ENCODE measurements around the gene LRWD1. TPM values are rescaled to one million over a fixed set of nuclear protein-coding genes. Genes with fewer than 3 reads are reported as not detected.
A peak's percentile ranks its signal among the peaks of the same experiment; 100 is the strongest.
"Not testable (repeated sequence)": the region's sequence is repeated elsewhere in the genome, so short reads cannot be mapped to it uniquely, and the experiment has no call there.

The LRWD1 gene
- total RNA-seq, 2 experiments from 2014 or later = 9.4 to 11.0 TPM

- H3K4me3 Mint-ChIP-seq = no peak overlapping the region
- no peak overlapping the region for H3K27ac Mint-ChIP-seq
- H3K9me3 Mint-ChIP-seq = no peaks in the 10 kb centered on the region
- intact Hi-C loops (cut with micrococcal nuclease) = no loop called here
- DNase-seq = no peak
- CTCF ChIA-PET = no interaction called here
- H3K36me3 Mint-ChIP-seq (ENCODE audit: low read depth) = peaks cover 2% of the 10 kb centered on the region
- H3K27me3 Mint-ChIP-seq (ENCODE audit: low read depth) = no peaks in the 10 kb centered on the region
- no peaks in the 10 kb centered on the region for H3K4me1 Mint-ChIP-seq (ENCODE audit: low read depth)
These were observed 8.6 kb downstream of the LRWD1 start for GRCh38 chr7:102473271-102473991.

GRCh38 chr7:102474116-102474515, 9.3 kb downstream of the LRWD1 start:
- intact Hi-C loops (cut with micrococcal nuclease) = not testable (repeated sequence)

GRCh38 chr7:102474736-102475435, 10.1 kb downstream of the LRWD1 start:
- H3K4me1 Mint-ChIP-seq (ENCODE audit: low read depth); H3K4me3 Mint-ChIP-seq; DNase-seq; intact Hi-C loops (cut with micrococcal nuclease); H3K9me3 Mint-ChIP-seq; H3K27me3 Mint-ChIP-seq (ENCODE audit: low read depth); H3K36me3 Mint-ChIP-seq (ENCODE audit: low read depth); H3K27ac Mint-ChIP-seq; CTCF ChIA-PET: not testable (repeated sequence)

More at GRCh38 chr7:102474116-102474515, 9.3 kb downstream of the LRWD1 start:
- H3K4me1 Mint-ChIP-seq (ENCODE audit: low read depth); H3K27me3 Mint-ChIP-seq (ENCODE audit: low read depth); H3K27ac Mint-ChIP-seq; H3K9me3 Mint-ChIP-seq; CTCF ChIA-PET; H3K36me3 Mint-ChIP-seq (ENCODE audit: low read depth); H3K4me3 Mint-ChIP-seq; DNase-seq: not testable (repeated sequence)

- intact Hi-C loops (cut with micrococcal nuclease); H3K36me3 Mint-ChIP-seq (ENCODE audit: low read depth); H3K9me3 Mint-ChIP-seq; CTCF ChIA-PET; H3K27me3 Mint-ChIP-seq (ENCODE audit: low read depth); H3K4me1 Mint-ChIP-seq (ENCODE audit: low read depth): not testable (repeated sequence)
- Mint-ChIP-seq H3K4me3 (peak within 1 kb of the TSS; percentile 87), H3K27ac (peak within 1 kb of the TSS; percentile 87)
- peak; percentile 97 for DNase-seq
These were observed 13.8 kb downstream of the LRWD1 start, which contains the start of gene POLR2J for GRCh38 chr7:102478314-102479208. POLR2J (minus strand) TSS chr7:102478922; CDS start chr7:102478860, 62 bp downstream.

GRCh38 chr7:102479209-102479584, 14.4 kb downstream of the LRWD1 start:
- H3K36me3 Mint-ChIP-seq (ENCODE audit: low read depth); CTCF ChIA-PET; H3K4me1 Mint-ChIP-seq (ENCODE audit: low read depth); H3K27me3 Mint-ChIP-seq (ENCODE audit: low read depth); intact Hi-C loops (cut with micrococcal nuclease); H3K27ac Mint-ChIP-seq; DNase-seq; H3K4me3 Mint-ChIP-seq; H3K9me3 Mint-ChIP-seq: not testable (repeated sequence)

GRCh38 chr7:102479982-102480637, 15.3 kb downstream of the LRWD1 start:
- H3K27me3 Mint-ChIP-seq (ENCODE audit: low read depth); H3K27ac Mint-ChIP-seq; H3K9me3 Mint-ChIP-seq; intact Hi-C loops (cut with micrococcal nuclease); H3K36me3 Mint-ChIP-seq (ENCODE audit: low read depth); H3K4me3 Mint-ChIP-seq; H3K4me1 Mint-ChIP-seq (ENCODE audit: low read depth): not testable (repeated sequence)
- DNase-seq = peak; percentile 60
- CTCF ChIA-PET = interaction anchor here (1.0 to 1.4 kb wide), 2 partner anchors 15 to 76 kb away, joined by 3 to 4 read pairs; no protein-coding TSS in a partner anchor

GRCh38 chr7:102481962-102482361, 17.2 kb downstream of the LRWD1 start:
- H3K4me3 Mint-ChIP-seq; H3K27ac Mint-ChIP-seq; H3K27me3 Mint-ChIP-seq (ENCODE audit: low read depth); H3K36me3 Mint-ChIP-seq (ENCODE audit: low read depth); intact Hi-C loops (cut with micrococcal nuclease); H3K9me3 Mint-ChIP-seq; DNase-seq; CTCF ChIA-PET; H3K4me1 Mint-ChIP-seq (ENCODE audit: low read depth): not testable (repeated sequence)

GRCh38 chr7:102484317-102484716, 19.5 kb downstream of the LRWD1 start:
- H3K9me3 Mint-ChIP-seq; H3K27ac Mint-ChIP-seq; H3K4me3 Mint-ChIP-seq; H3K27me3 Mint-ChIP-seq (ENCODE audit: low read depth); H3K36me3 Mint-ChIP-seq (ENCODE audit: low read depth); CTCF ChIA-PET; H3K4me1 Mint-ChIP-seq (ENCODE audit: low read depth); DNase-seq; intact Hi-C loops (cut with micrococcal nuclease): not testable (repeated sequence)

- H3K4me1 Mint-ChIP-seq (ENCODE audit: low read depth); H3K27me3 Mint-ChIP-seq (ENCODE audit: low read depth); H3K4me3 Mint-ChIP-seq; DNase-seq; intact Hi-C loops (cut with micrococcal nuclease); H3K36me3 Mint-ChIP-seq (ENCODE audit: low read depth); H3K9me3 Mint-ChIP-seq; CTCF ChIA-PET; H3K27ac Mint-ChIP-seq: not testable (repeated sequence)
These were observed 25.8 kb downstream of the LRWD1 start for GRCh38 chr7:102490529-102491075.

- not testable (repeated sequence) for H3K4me3 Mint-ChIP-seq
These were observed 28.6 kb downstream of the LRWD1 start for GRCh38 chr7:102493220-102493935.

GRCh38 chr7:102494026-102494425, 29.2 kb downstream of the LRWD1 start:
- H3K36me3 Mint-ChIP-seq (ENCODE audit: low read depth); intact Hi-C loops (cut with micrococcal nuclease): not testable (repeated sequence)

More at GRCh38 chr7:102493220-102493935, 28.6 kb downstream of the LRWD1 start:
- H3K27ac Mint-ChIP-seq; H3K36me3 Mint-ChIP-seq (ENCODE audit: low read depth); H3K9me3 Mint-ChIP-seq; H3K4me1 Mint-ChIP-seq (ENCODE audit: low read depth); CTCF ChIA-PET; H3K27me3 Mint-ChIP-seq (ENCODE audit: low read depth); intact Hi-C loops (cut with micrococcal nuclease); DNase-seq: not testable (repeated sequence)

More at GRCh38 chr7:102494026-102494425, 29.2 kb downstream of the LRWD1 start:
- H3K27me3 Mint-ChIP-seq (ENCODE audit: low read depth); DNase-seq; CTCF ChIA-PET; H3K9me3 Mint-ChIP-seq; H3K4me1 Mint-ChIP-seq (ENCODE audit: low read depth); H3K27ac Mint-ChIP-seq; H3K4me3 Mint-ChIP-seq: not testable (repeated sequence)

Data from activated naive CD4-positive, alpha-beta T cell treated with anti-CD3 and anti-CD28 coated beads for 36 hours (primary cell).